Uterus (tissue), 4 donors: Measurements from ENCODE around the gene RBM3. TPM values are rescaled to one million over a fixed set of nuclear protein-coding genes. Genes with fewer than 3 reads are reported as not detected.

ENCODE experiments used
- DNase-seq, 2 donors: peaks; one replicate each; pipeline ENCODE4 v3.0.0-alpha.2; 2019 to 2020
- H3K27ac ChIP-seq, 2 donors: fragments of 200-600 bp; sonication (generic); 1 replicate in 1 of 2; 2 replicates in 1 of 2; pipeline ENCODE4 v1.5.1; 2016 to 2018
- H3K27me3 ChIP-seq, 2 donors: fragments of 200-600 bp; sonication (generic); one replicate each; pipeline ENCODE4 v1.5.1; 2018 to 2019; ENCODE audit warnings: control low read depth in 1 of 2
- H3K36me3 ChIP-seq, 2 donors: fragments of 200-600 bp; sonication (generic); one replicate each; pipeline ENCODE4 v1.5.1; 2019; ENCODE audit warnings: control low read depth in 1 of 2
- H3K4me1 ChIP-seq, 2 donors: fragments of 200-600 bp; sonication (generic); one replicate each; pipeline ENCODE4 v1.5.1; 2018 to 2019; ENCODE audit warnings: control low read depth in 1 of 2
- H3K4me3 ChIP-seq, 2 donors: fragments of 200-600 bp; sonication (generic); 1 replicate in 1 of 2; 2 replicates in 1 of 2; pipeline ENCODE4 v1.5.1; 2018 to 2019; ENCODE audit warnings: mild to moderate bottlenecking in 1 of 2
- H3K9me3 ChIP-seq, 2 donors: fragments of 200-600 bp; sonication (generic); one replicate each; pipeline ENCODE4 v1.5.1; 2019; ENCODE audit warnings: control low read depth in 1 of 2
- CTCF ChIP-seq, 4 experiments: fragments of 200-600 bp in 2 of 4; fragments of 450-650 bp in 2 of 4; sonication (generic) in 2 of 4; IDR thresholded peaks; one replicate each; pipeline ENCODE4 v1.5.1; 2016 to 2019; ENCODE audit warnings: antibody characterized with exemption in 4 of 4, mild to moderate bottlenecking in 2 of 4, moderate library complexity in 1 of 4
- POLR2A ChIP-seq, 2 donors: fragments of 450-650 bp; IDR thresholded peaks; one replicate each; pipeline ENCODE4 v1.6.1; 2016; ENCODE audit warnings: antibody characterized with exemption in 2 of 2, mild to moderate bottlenecking in 1 of 2, moderate library complexity in 1 of 2
- intact Hi-C: fragments of 100-400 bp; cut with DNase I; formaldehyde crosslinking; loops from one replicate; pipeline ENCODE4 v1.15.1; 2023; ENCODE audit warnings: low total_unique reads
- total RNA-seq, 4 donors: library from RNA; depleted of rRNA in 3 of 4; stranded (reverse); fragments of >200 nt in 3 of 4; gene quantifications; one replicate each; pipeline versions ENCODE4 v1.1.0 to v1.2.4, GENCODE V29; 2014 to 2023
- donor health status: DM: yes; HTN: yes; CAD: no.

Gene RBM3
- total RNA-seq, 4 donors from 2014 or later, result 52.3 to 239 (median 205) TPM

DNA sequence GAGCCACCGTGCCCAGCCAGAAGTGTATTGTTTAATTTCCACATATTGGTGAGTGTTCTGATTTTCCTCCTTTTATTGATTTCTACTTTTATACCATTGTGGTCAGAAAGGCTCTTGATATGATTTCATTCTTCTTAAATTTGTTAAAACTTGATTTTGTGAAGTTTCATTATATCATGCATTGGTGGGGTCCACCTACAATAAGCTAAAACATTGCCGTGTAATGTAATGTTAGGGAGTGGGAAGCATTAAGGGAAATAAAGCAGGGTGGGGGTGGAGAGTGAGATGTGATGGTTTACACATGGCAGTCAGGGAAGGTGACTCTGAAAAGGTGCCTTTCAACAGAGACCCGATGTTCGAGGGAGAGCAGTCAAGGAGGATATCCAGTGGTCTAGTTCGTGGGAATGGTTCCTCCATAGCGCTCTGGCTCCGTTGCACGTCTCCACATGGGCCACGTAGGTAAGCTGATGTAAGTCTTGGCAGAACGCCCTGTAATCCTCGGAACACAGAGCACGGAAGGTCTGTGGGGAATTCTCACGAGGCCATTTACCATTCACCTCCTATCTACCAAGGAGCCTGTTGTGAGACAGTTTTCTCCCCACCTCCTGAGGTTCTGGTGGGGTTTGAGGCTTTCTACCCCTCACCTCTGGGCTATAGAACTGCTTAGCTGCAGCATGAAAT, 15.3 kb downstream of the RBM3 start:
- no peak for TF ChIP-seq CTCF (IDR thresholded peaks at IDR 0.05)
- no peak for TF ChIP-seq POLR2A (IDR thresholded peaks at IDR 0.05)
- Histone ChIP-seq H3K27me3 (no peaks in the 10 kb centered on the region), H3K4me1 (no peaks in the 10 kb centered on the region), H3K4me3 (no peak overlapping the region), H3K9me3 (no peaks in the 10 kb centered on the region), H3K36me3 (no peaks in the 10 kb centered on the region), H3K27ac (no peak overlapping the region)
- intact Hi-C loops, result no loop called here
- DNase-seq, result no peak

- no peak overlapping the region for H3K4me3 ChIP-seq
Measured at GRCh38 chrX:48590203-48591103, 16.2 kb downstream of the RBM3 start.

GRCh38 chrX:48591255-48591791, 17.0 kb downstream of the RBM3 start:
- TF ChIP-seq POLR2A (IDR thresholded peaks at IDR 0.05) (no peak), CTCF (IDR thresholded peaks at IDR 0.05) (no peak)
- H3K27ac ChIP-seq, result peak overlapping the region; percentile 20 to 52
- intact Hi-C loops, result no loop called here
- H3K27me3 ChIP-seq, result no peaks in the 10 kb centered on the region
- no peaks in the 10 kb centered on the region for H3K36me3 ChIP-seq
- no peak overlapping the region for H3K4me3 ChIP-seq
- H3K4me1 ChIP-seq, result no peaks in the 10 kb centered on the region
- H3K9me3 ChIP-seq, result no peaks in the 10 kb centered on the region
- peak in 1 of 2 donors; percentile 43 for DNase-seq

More at GRCh38 chrX:48590203-48591103, 16.2 kb downstream of the RBM3 start:
- Histone ChIP-seq H3K27ac (peak overlapping the region in 1 of 2 donors; percentile 52), H3K4me1 (no peaks in the 10 kb centered on the region), H3K36me3 (no peaks in the 10 kb centered on the region), H3K27me3 (no peaks in the 10 kb centered on the region), H3K9me3 (no peaks in the 10 kb centered on the region)
- no peak for TF ChIP-seq CTCF (IDR thresholded peaks at IDR 0.05)
- TF ChIP-seq POLR2A (IDR thresholded peaks at IDR 0.05), result no peak
- no peak for DNase-seq
- intact Hi-C loops, result no loop called here

- Histone ChIP-seq H3K9me3 (no peaks in the 10 kb centered on the region), H3K36me3 (no peaks in the 10 kb centered on the region), H3K4me3 (no peak overlapping the region), H3K27me3 (no peaks in the 10 kb centered on the region), H3K4me1 (no peaks in the 10 kb centered on the region), H3K27ac (no peak overlapping the region)
- intact Hi-C loops, result no loop called here
- no peak for TF ChIP-seq CTCF (IDR thresholded peaks at IDR 0.05)
- TF ChIP-seq POLR2A (IDR thresholded peaks at IDR 0.05), result no peak
- no peak for DNase-seq
Measured at GRCh38 chrX:48592971-48593370, 18.7 kb downstream of the RBM3 start.

GRCh38 chrX:48595929-48596328, 21.6 kb downstream of the RBM3 start:
- intact Hi-C loops, result no loop called here
- H3K4me1 ChIP-seq, result no peaks in the 10 kb centered on the region
- no peak for TF ChIP-seq CTCF (IDR thresholded peaks at IDR 0.05)
- no peak for TF ChIP-seq POLR2A (IDR thresholded peaks at IDR 0.05)
- no peak for DNase-seq
- no peak overlapping the region for H3K27ac ChIP-seq
- H3K36me3 ChIP-seq, result no peaks in the 10 kb centered on the region
- no peaks in the 10 kb centered on the region for H3K27me3 ChIP-seq
- H3K4me3 ChIP-seq, result no peak overlapping the region
- H3K9me3 ChIP-seq, result no peaks in the 10 kb centered on the region
